HEK293T (cell line): ENCODE results near the gene XYLT2.

Experiments
- BHLHE40 ChIP-seq: fragments of 450-650 bp; IDR thresholded peaks from 2 replicates; pipeline ENCODE4 v1.6.1; 2016; ENCODE audit warnings: mild to moderate bottlenecking, moderate library complexity, borderline replicate concordance
- CTBP1 ChIP-seq: fragments of 450-650 bp; IDR thresholded peaks from 2 replicates; pipeline ENCODE4 v1.6.1; 2016; ENCODE audit warnings: borderline replicate concordance
- ELF4 ChIP-seq: fragments of 450-650 bp; IDR thresholded peaks from 2 replicates; pipeline ENCODE4 v1.6.1; 2017; ENCODE audit warnings: antibody characterized with exemption
- FOXA1 ChIP-seq: fragments of 450-650 bp; IDR thresholded peaks from 2 replicates; pipeline ENCODE4 v1.6.1; 2016; ENCODE audit warnings: mild to moderate bottlenecking
- FOXK2 ChIP-seq: fragments of 450-650 bp; IDR thresholded peaks from 2 replicates; pipeline ENCODE4 v1.6.1; 2016; ENCODE audit warnings: mild to moderate bottlenecking
- FOXM1 ChIP-seq: fragments of 450-650 bp; IDR thresholded peaks from 2 replicates; pipeline ENCODE4 v1.6.1; 2017; ENCODE audit warnings: mild to moderate bottlenecking, borderline replicate concordance
- HDGF ChIP-seq: fragments of 450-650 bp; IDR thresholded peaks from 2 replicates; pipeline ENCODE4 v1.6.1; 2017; ENCODE audit warnings: antibody characterized with exemption, borderline replicate concordance
- L3MBTL2 ChIP-seq: fragments of 450-650 bp; conservative IDR thresholded peaks from 2 replicates; pipeline ENCODE4 v1.6.1; 2016; ENCODE audit warnings: mild to moderate bottlenecking
- LEF1 ChIP-seq: fragments of 450-650 bp; IDR thresholded peaks from 2 replicates; pipeline ENCODE4 v1.6.1; 2017; ENCODE audit warnings: mild to moderate bottlenecking, borderline replicate concordance
- NFRKB ChIP-seq: fragments of 450-650 bp; IDR thresholded peaks from 2 replicates; pipeline ENCODE4 v1.6.1; 2016; ENCODE audit warnings: mild to moderate bottlenecking, moderate library complexity
- PKNOX1 ChIP-seq: fragments of 450-650 bp; IDR thresholded peaks from 2 replicates; pipeline ENCODE4 v1.6.1; 2016
- SP1 ChIP-seq: fragments of 450-650 bp; IDR thresholded peaks from 2 replicates; pipeline ENCODE4 v1.6.1; 2017

DNA sequence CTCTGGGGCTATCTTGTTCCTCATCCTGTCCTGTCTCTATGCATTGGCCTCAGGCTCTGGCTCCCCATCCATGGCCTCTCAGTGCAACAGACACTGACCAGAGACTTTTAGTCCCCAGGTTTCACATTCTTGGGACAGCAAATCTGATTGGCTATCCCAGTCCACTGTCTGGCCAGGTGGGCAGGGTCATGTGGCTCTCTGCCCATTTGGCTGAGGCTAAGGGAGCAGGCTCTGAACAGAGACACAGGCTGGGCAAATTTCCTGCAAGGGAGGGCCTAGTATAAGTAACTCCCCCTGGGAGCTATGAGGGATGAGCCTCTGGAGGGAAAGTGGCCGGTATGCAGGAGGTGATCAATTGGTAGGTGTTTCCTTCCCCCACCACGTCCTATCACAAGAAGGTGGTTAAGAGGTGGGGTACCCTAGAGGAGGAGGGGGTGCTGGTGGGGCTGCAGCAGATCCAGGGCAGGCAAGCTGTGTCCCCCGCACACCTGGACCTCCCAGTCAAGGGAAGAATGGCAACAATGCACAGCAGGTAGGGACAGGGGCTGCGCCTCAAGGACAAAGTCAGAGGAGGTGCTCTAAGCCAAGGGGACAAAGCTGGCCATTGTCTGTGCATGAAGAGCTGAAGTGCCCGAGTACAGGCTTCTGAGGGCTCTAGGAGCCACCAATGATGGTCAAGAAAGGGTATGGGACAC is 13.2 kb downstream of the XYLT2 start:
- TF ChIP-seq FOXA1 (no peak), ELF4 (no peak), PKNOX1 (no peak), FOXM1 (no peak), HDGF (no peak), SP1 (no peak), FOXK2 (no peak), BHLHE40 (no peak), L3MBTL2 (no peak), CTBP1 (no peak), NFRKB (no peak), LEF1 (no peak)
